Astrocyte of the hippocampus (primary cell): ENCODE data around the gene NAT8.
"Not testable (repeated sequence)": the region's sequence is repeated elsewhere in the genome, so short reads cannot be mapped to it uniquely, and the experiment has no call there.

ENCODE experiments used
- DNase-seq: peaks from one replicate; pipeline ENCODE4 v3.0.0; 2011; ENCODE audit warnings: low read depth, low spot score

Gene NAT8, protein sequence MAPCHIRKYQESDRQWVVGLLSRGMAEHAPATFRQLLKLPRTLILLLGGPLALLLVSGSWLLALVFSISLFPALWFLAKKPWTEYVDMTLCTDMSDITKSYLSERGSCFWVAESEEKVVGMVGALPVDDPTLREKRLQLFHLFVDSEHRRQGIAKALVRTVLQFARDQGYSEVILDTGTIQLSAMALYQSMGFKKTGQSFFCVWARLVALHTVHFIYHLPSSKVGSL

GRCh38 chr2:73642338-73643018, at the start of gene NAT8:
TSS of gene NAT8 (minus strand) at chr2:73642422. CDS start at chr2:73641628, 794 bp downstream.
- DNase-seq: no peak

DNA sequence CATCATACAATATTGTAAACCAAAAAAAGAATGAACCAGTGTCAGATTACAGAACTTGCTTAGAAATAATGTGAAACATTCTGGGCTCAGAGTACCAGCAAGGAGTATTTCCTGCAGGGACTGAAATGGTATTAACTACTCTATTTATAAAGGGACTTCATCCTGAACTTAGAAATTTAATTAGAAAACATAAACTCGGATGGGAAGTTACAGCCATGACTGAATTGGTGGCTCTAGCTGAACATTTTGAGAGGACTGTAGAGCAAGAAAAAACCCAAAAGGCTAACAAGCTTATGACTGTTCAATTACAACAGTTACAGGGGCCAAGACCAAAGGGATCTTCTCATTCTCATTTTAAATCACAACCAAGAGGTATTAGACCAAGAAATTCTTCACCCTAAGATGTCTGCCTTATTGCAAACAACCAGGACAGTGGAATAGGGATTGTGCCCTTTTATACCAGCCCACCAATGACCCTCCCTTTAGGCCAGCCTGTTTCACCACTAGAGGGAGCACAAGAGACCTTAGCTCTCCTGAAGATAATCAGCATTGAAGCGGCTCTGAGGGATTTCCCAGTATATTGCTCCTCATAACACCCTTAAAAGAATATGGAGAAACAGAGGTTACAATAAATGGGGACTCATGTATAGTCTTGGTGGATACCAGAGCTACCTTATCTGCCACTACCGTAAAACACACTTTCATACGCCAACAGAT, 48.3 kb upstream of the NAT8 start:
- peak; percentile 22 for DNase-seq

GRCh38 chr2:73688494-73688893, 46.3 kb upstream of the NAT8 start:
- DNase-seq: not testable (repeated sequence)

DNA sequence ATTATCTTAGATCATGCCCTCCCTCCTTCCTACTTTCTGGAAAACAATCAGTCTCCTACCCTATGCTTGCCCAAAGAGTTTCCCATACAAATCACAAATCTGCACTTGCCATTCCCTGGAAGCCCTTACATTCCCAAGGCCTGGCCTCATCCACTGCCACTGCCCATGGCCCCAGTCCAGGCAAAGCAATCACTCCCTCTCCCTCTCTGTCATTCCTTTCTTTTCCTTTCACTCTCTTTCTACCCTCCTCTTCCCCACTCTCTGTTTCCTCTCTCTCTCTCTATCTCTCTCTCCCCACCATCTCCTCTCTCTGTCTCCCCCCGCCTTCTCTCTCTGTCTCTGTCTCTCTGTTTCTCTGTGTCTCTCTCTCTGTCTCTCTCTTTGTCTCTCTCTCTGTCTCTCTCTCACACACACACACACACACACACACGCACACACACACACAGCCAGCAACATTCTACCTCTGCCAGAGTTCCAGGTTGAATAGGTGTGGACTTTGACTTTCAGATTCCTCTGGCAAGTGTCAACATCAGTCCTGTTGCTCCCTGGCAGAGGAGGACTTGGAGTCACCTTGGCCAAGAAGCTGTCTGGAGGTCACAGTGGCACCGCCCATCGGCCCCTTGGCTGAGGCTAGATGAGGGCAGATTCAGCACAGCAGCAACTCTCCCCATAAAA, 43.7 kb upstream of the NAT8 start:
- peak; percentile 40 for DNase-seq

DNA sequence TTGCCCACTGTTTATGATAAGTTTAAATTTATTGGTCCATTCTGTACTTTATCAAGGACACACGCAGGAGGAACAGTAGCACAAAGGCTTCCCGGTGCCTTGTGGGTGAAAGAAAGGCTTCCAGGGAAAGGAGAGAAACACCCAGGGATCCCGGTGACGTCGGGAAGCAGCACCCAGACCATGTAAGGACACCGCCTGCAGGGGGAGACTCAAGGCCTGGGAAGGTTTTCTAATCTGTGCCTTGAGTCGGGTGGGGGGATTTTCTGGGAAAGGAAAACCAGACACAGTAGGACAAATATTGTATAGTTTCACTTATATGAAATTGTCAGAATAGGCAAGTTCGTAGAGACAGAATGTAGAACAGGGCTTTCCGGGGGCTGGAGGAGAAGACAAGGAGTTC, 42.7 kb upstream of the NAT8 start:
- not testable (repeated sequence) for DNase-seq

DNA sequence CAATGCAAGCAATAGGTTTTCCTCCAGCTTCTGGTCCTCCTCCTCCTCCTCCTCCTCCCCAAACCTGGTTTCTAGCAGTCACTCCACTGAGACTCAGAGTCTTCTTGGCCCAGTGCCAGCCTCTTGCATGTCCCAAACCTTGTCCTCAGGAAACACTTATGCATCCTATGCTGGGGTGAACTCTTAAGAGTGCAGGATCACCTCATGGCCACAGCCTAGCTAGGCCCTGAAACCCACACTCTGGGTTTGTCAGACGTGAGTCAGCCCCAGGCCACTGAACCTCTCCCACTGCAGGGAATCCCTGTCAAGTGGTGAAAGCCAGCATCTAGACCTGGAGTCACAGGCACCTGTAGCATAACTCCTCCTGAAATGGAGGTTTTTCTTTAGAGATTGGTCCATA, 42.1 kb upstream of the NAT8 start:
- not testable (repeated sequence) for DNase-seq

DNA sequence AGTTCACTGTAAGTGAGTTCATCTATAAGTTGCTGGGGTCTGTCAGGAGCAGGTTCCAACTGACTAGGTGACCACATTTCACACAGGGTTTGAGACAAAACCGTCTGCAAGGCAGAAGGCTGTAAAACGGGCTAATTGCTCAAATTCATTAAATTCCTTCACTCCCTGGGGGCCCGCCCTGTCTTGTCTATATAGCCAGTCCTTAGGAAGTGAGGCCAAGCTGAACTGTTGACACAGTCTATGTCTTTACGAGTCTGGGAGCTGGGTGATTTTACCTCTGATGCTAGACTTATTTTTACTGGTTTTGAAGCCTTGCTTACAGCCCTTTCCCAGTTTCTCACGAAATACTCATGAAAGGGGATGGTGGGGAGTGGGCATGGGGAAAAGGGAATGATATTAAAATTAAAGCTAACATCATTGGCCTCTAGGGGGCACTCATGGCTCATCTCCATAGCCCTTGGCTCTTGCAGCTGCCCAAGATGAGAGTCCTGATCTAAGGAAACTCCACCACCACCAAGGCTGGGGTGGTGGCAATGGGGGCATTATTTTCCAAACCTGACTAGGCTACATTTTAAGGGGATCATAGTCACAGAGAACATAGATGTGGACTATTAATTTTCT, 37.8 kb upstream of the NAT8 start:
- DNase-seq: peak; percentile 37

GRCh38 chr2:73679237-73679636, 37.0 kb upstream of the NAT8 start:
- DNase-seq: not testable (repeated sequence)

DNA sequence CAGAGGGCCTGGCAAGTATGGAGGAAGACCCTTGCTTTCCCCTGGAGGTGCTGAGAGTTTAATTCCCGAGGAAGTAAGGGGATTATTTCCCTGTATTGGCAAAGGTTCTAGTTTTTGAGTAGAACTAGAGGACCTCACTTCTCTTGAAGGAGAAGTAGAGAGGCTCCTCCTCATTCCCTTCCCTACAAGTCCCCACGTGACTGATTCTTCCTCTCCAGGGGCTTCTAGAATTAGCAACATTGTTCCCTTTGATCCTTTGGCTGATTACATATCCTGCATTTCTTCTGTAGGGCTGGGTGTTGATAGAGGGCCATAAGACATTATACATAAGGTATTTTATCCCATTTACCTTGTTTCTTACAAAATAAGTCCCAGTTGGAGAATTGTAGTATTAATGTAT, 35.8 kb upstream of the NAT8 start:
- DNase-seq: not testable (repeated sequence)

- DNase-seq: not testable (repeated sequence)
Measured at GRCh38 chr2:73676211-73676610, 34.0 kb upstream of the NAT8 start.

GRCh38 chr2:73674696-73675157, 32.5 kb upstream of the NAT8 start:
- DNase-seq: peak; percentile 3

GRCh38 chr2:73669976-73670375, 27.8 kb upstream of the NAT8 start:
- DNase-seq: not testable (repeated sequence)

DNA sequence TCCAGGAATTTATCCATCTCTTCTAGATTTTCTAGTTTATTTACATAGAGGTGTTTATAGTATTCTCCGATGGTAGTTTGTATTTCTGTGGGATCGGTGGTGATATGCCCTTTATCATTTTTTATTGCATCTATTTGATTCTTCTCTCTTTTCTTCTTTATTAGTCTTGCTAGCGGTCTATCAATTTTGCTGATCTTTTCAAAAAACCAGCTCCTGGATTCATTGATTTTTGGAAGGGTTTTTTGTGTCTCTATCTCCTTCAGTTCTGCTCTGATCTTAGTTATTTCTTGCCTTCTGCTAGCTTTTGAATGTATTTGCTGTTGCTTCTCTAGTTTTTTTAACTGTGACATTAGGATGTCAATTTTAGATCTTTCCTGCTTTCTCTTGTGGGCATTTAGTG, 25.0 kb upstream of the NAT8 start:
- not testable (repeated sequence) for DNase-seq

DNA sequence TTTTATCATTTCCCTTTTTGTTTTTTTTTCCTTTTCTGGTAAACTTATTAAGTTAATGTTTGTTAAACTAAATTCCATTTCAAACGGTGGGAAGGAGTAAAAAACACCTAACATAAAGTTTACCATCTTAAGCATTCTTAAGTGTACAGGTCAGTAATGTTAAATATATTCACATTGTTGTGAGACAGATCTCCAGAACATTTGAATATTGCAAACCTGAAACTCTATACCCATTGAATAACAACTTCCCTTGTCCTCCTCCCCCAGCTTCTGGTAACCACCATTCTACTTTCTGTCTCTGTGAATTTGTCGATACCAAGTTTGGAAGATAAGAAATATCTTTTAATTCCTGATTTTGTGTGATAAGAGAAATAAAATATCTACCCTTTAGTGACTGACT, 12.0 kb upstream of the NAT8 start:
- no peak for DNase-seq

DNA sequence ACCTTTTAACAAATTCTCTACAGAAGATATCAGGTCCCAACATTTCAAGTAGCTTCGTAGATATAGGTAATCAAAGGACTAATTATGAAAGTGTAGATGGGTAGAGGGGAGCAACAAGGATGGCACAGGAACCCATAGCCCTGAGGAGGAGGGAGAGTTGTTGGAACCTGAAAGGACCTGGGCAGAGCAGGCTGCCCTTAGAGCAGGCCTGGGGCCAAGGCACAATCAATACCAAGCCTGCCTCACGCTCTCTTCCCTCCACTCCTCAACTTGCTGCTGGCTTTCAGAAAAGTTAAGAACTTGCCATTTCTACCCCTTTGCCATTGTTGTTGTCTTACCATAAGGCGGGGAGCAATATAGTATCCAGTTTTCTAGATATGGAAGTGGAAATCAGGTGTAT, 10.1 kb upstream of the NAT8 start:
- DNase-seq: no peak

GRCh38 chr2:73651591-73652230, 9.5 kb upstream of the NAT8 start:
- no peak for DNase-seq

GRCh38 chr2:73647690-73648089, 5.5 kb upstream of the NAT8 start:
- not testable (repeated sequence) for DNase-seq

- DNase-seq: no peak
Measured at GRCh38 chr2:73641767-73642062, 507 bp downstream of the NAT8 start.

GRCh38 chr2:73640946-73641766, 1.1 kb downstream of the NAT8 start:
- no peak for DNase-seq

DNA sequence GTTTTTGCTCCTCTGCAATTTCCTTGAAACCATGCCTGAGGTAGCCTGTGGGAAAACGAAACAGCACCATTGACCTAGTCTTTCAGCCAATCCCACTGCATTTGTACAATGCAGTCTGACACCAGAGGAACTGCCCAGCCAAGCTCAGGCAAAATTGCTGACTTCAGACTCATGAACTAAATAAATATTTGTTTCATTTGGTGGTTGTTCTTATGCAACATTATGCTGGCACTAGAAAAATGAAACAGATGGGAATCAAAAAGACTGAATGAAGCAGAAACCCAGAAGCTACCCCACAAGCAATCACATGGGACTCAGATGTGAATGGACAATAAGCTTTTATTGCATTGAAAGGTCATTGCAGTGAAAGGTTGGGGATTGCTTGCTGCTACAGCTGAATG, 1.7 kb downstream of the NAT8 start:
- DNase-seq: no peak
